NOMO-1 (cell line): ENCODE data around the gene ZNF778.

ENCODE experiments used
- DNase-seq, 2 experiments: peaks; one replicate each; lab custom pipeline; 2025; ENCODE audit not compliant: unreplicated experiment in 2 of 2; lab: John Stamatoyannopoulos, UW

ZNF778 gene

DNA sequence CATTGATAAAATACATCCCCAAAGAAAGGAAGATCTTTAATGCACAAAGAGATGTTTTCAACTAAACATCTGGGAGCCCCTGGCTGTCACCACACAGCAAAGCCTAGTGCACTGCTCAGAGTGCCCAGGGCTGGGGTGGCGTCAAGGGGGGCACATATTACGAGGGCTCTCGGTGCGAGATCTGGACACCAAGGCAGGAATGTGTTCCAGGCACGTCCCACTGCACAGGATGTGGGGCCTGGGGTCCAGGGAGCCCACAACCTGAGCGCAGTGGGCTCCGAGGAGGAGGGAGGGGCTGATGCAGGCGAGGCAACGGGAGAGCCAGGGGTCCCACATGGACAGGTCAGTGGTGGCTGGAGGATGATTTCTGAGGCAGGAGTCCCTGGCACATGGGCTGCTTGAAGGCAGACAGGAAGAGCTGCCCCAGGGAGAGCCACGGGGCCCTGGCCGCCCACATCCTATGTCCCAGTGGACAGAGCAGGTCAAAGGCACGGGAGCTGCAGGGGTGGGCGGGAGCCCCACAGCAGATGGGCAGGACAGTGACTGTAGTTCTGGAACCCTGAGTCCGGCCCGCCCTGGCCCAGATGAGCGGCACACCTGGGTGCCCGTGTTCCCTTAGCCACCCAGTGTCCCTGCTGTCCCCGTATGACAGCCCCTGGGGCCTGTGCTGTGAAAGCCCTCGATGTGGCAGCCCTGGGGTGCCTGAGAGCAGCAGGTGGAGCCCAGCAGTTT, 56.4 kb downstream of the ZNF778 start:
- DNase-seq: no peak

GRCh38 chr16:89274561-89275283, 57.2 kb downstream of the ZNF778 start:
- DNase-seq: no peak

- DNase-seq: no peak
Measured at GRCh38 chr16:89275284-89275584, 57.7 kb downstream of the ZNF778 start.

GRCh38 chr16:89275837-89276720, 58.6 kb downstream of the ZNF778 start:
- DNase-seq: no peak

GRCh38 chr16:89277049-89277448, 59.5 kb downstream of the ZNF778 start:
- no peak for DNase-seq

GRCh38 chr16:89277641-89278341, 60.3 kb downstream of the ZNF778 start:
- no peak for DNase-seq

- DNase-seq: no peak
Measured at GRCh38 chr16:89278441-89279240, 61.1 kb downstream of the ZNF778 start.

DNA sequence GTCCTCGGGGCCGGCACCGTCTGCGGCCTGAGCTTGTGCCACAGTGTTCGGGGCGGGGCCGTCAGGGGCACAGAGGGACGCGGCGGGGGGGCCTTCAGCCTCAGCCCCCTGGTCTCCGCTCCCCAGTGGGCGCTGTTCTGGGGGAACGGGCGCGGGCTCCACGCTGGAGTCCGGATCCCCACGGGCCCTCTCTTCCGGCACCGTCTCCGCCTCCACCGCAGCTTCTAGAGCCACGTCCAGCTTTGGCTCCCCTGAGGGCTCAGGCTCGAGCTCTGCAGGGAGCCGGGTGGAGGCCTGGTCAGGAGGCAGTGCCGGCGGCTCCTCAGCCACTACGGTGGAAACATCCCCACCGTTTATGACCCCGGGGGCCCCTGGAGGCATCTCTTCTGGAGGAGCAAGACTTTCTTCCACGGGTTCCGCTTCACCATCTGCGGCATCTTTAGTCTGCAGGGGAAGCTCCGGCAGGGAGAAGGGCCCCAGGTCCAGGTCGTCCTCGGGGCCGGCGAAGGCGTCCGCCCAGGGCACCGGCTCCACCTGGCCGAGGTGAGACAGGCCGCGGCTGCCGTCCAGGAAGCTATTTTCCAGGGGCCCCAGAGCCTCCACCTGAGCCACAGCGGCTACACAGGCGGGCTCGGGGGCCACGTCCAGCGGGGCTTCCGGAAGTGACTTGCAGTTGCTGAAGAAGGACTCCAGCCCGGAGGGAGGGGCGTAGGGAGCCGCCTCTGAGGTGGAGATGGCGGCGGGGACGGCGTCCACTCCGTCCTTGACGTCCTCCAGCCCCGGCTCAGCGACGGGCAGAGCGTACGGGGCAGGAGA, 62.4 kb downstream of the ZNF778 start:
- DNase-seq: no peak

GRCh38 chr16:89280546-89281188, 63.2 kb downstream of the ZNF778 start:
- DNase-seq: no peak

- no peak for DNase-seq
Measured at GRCh38 chr16:89281189-89281577, 63.7 kb downstream of the ZNF778 start.

DNA sequence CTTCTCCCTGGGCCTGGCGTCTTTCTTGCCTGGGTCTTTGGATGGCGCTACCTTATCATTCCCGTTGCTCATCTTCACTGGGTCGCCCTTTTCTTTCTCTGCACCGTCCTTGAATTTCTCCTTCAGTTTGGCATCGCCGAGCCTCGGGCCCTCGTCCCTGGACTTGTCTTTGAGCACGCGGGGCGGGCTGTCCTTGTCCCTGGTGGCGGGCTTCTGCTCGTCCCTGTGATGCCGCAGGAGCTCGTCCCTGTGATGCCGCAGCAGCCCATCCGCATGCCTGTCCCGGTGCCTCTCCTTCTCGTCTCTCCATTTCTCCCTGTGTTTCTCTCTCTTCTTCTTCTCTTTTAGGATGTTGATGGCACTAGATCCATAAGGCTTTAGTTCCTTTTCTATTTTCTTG, 64.3 kb downstream of the ZNF778 start:
- DNase-seq: no peak

- no peak for DNase-seq
Measured at GRCh38 chr16:89282523-89282922, 65.0 kb downstream of the ZNF778 start.

- no peak for DNase-seq
Measured at GRCh38 chr16:89283449-89283848, 65.9 kb downstream of the ZNF778 start.

- DNase-seq: no peak
Measured at GRCh38 chr16:89285381-89285780, 67.9 kb downstream of the ZNF778 start.

DNA sequence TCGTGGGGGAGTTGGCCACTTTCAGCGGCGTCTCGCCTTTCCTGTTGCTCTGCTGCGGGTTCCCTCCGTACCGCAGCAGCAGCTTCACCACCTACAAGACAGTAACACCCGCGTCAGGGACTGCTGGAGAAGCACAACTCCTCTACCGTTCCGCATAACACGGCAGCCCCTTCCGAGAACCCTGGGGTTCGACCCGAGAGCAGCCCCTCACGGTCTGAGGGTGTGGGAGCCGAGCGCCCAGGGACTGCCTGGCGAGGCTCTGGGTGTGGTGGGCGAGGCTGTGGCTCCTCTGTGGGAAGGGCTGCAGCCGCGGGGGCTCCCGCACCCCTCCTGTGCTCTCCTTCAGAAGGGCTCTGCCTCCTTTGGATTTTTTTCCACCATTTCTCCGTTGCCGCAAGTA, 68.6 kb downstream of the ZNF778 start:
- DNase-seq: no peak
